ENCODE data around the gene ACIN1.

- TF ChIP-seq CTCF (conservative IDR thresholded peaks at IDR 0.05): no peak
- TF ChIP-seq EZH2 (IDR thresholded peaks at IDR 0.05; ENCODE audit: low read depth): no peak
Measured at GRCh38 chr14:23043145-23043544, 51.8 kb downstream of the ACIN1 start.
